HCT116 (cell line): Measurements from ENCODE around the gene S100A10. TPM values are rescaled to one million over a fixed set of nuclear protein-coding genes. Genes with fewer than 3 reads are reported as not detected.

Source experiments
- ATAC-seq: fragments of 200-7000 bp; cut with Tn5 transposase; 2 replicates; pipeline ENCODE4 v1.9.1; 2020; ENCODE audit warnings: mild to moderate bottlenecking, moderate library complexity
- BruUV-seq: library from RNA; stranded (reverse); fragments of 400-500 nt; replicated peaks from 2 replicates; lab custom pipeline; 2021; lab: Mats Ljungman, UMichigan
- CTCF ChIA-PET: fragments of 300-600 bp; sonication (Branson Sonifier 250); formaldehyde crosslinking; loops from one replicate; lab custom pipeline; 2021; ENCODE audit warnings: antibody characterized with exemption; lab: Charles Lee
- POLR2A ChIA-PET: fragments of 300-600, 350-600 bp; sonication (Branson Sonifier 250); formaldehyde crosslinking; loops from one replicate; lab custom pipeline; 2021; ENCODE audit warnings: antibody characterized with exemption; lab: Charles Lee
- RAD21 ChIA-PET, 2 experiments: fragments of 300-600 bp; sonication (Branson Sonifier 250); formaldehyde crosslinking; loops; one replicate each; lab custom pipeline; 2023; ENCODE audit warnings: low total read pairs in 2 of 2; ENCODE audit not compliant: uncharacterized antibody in 2 of 2, unreplicated experiment in 2 of 2, low non-redundant PET in 1 of 2; lab: Charles Lee
- DNase-seq: peaks from one replicate; pipeline ENCODE4 v3.0.0-alpha.2; 2010; ENCODE audit warnings: low read depth, low spot score
- H2AFZ ChIP-seq: fragments of 200-600 bp; shearing (Covaris generic), sonication (generic); 2 replicates; pipeline ENCODE4 v1.6.1; 2017; ENCODE audit warnings: low read depth, mixed run types, mixed read lengths, antibody characterized with exemption, low read length; ENCODE audit not compliant: poor library complexity, severe bottlenecking
- H3K27ac ChIP-seq: 2 replicates; pipeline ENCODE4 v1.5.1; 2012; ENCODE audit warnings: low read depth, low read length
- H3K27me3 ChIP-seq: fragments of 200-600 bp; sonication (generic); 2 replicates; pipeline ENCODE4 v1.6.1; 2016; ENCODE audit warnings: mixed run types, low read length, mixed read lengths; ENCODE audit not compliant: insufficient read depth
- H3K36me3 ChIP-seq, 2 experiments: fragments of 200-500 bp in 1 of 2; fragments of 200-600 bp in 1 of 2; sonication (Bioruptor generic) in 1 of 2; sonication (generic) in 1 of 2; 2 replicates each; pipeline versions ENCODE4 v1.5.1 to v1.6.1; 2014 to 2016; ENCODE audit warnings: low read length in 2 of 2, inconsistent platforms in 1 of 2, mixed read lengths in 1 of 2, mixed run types in 1 of 2; ENCODE audit not compliant: insufficient read depth in 2 of 2, control insufficient read depth in 1 of 2
- H3K4me1 ChIP-seq, 2 experiments: fragments of 200-600 bp in 1 of 2; sonication (generic) in 1 of 2; 2 replicates each; pipeline versions ENCODE4 v1.5.1 to v1.6.1; 2012 to 2017; ENCODE audit warnings: low read length in 2 of 2, inconsistent platforms in 1 of 2, mild to moderate bottlenecking in 1 of 2, mixed read lengths in 1 of 2, mixed run types in 1 of 2, moderate library complexity in 1 of 2; ENCODE audit not compliant: insufficient read depth in 2 of 2, control insufficient read depth in 1 of 2
- H3K4me2 ChIP-seq: fragments of 200-600 bp; sonication (generic); 2 replicates; pipeline ENCODE4 v1.6.1; 2017; ENCODE audit warnings: mixed run types, low read length, mixed read lengths
- H3K4me3 ChIP-seq, 2 experiments: fragments of 200-600 bp in 1 of 2; sonication (generic) in 1 of 2; replicated peaks in 1 of 2; 2 replicates each; pipeline ENCODE4 v1.5.1; 2011 to 2016; ENCODE audit warnings: low read length in 2 of 2, control low read depth in 1 of 2, low read depth in 1 of 2, mild to moderate bottlenecking in 1 of 2, mixed read lengths in 1 of 2, mixed run types in 1 of 2
- H3K79me2 ChIP-seq: fragments of 200-600 bp; sonication (generic); 2 replicates; pipeline ENCODE4 v1.6.1; 2017; ENCODE audit warnings: mild to moderate bottlenecking, mixed run types, low read length, moderate library complexity, mixed read lengths; ENCODE audit not compliant: insufficient read depth
- H3K9ac ChIP-seq: fragments of 200-600 bp; sonication (generic); 2 replicates; pipeline ENCODE4 v1.6.1; 2016; ENCODE audit warnings: low read length, mixed read lengths
- H3K9me2 ChIP-seq: fragments of 200-600 bp; sonication (generic), shearing (Covaris generic); 2 replicates; pipeline ENCODE4 v1.6.1; 2017; ENCODE audit warnings: mixed run types, mild to moderate bottlenecking, moderate library complexity; ENCODE audit not compliant: insufficient read depth
- H3K9me3 ChIP-seq, 2 experiments: fragments of 200-500 bp in 1 of 2; fragments of 200-600 bp in 1 of 2; sonication (Bioruptor generic) in 1 of 2; sonication (generic) in 1 of 2; 2 replicates each; pipeline ENCODE4 v1.6.1; 2014 to 2017; ENCODE audit warnings: low read length in 2 of 2, mixed read lengths in 2 of 2, inconsistent platforms in 1 of 2, low read depth in 1 of 2, mild to moderate bottlenecking in 1 of 2, mixed run types in 1 of 2, moderate library complexity in 1 of 2; ENCODE audit not compliant: control insufficient read depth in 1 of 2, insufficient read depth in 1 of 2
- H4K20me1 ChIP-seq: fragments of 200-600 bp; sonication (generic), shearing (Covaris generic); 2 replicates; pipeline ENCODE4 v1.6.1; 2017; ENCODE audit warnings: mixed run types, mild to moderate bottlenecking, moderate library complexity; ENCODE audit not compliant: insufficient read depth
- ATF3 ChIP-seq: IDR thresholded peaks from 2 replicates; pipeline ENCODE4 v1.6.1; 2012
- CBX3 ChIP-seq: IDR thresholded peaks from 2 replicates; pipeline ENCODE4 v1.6.1; 2012; ENCODE audit warnings: low read depth
- CEBPB ChIP-seq: IDR thresholded peaks from 2 replicates; pipeline ENCODE4 v1.6.1; 2012; ENCODE audit warnings: low read depth
- ELF1 ChIP-seq: IDR thresholded peaks from 2 replicates; pipeline ENCODE4 v1.6.1; 2012; ENCODE audit warnings: low read depth, borderline replicate concordance
- EZH2 ChIP-seq: fragments of 200-600 bp; sonication (generic); IDR thresholded peaks from 2 replicates; pipeline ENCODE4 v1.6.1; 2017; ENCODE audit warnings: antibody characterized with exemption, mixed run types
- EZH2phosphoT487 ChIP-seq: fragments of 200-600 bp; IDR thresholded peaks from 2 replicates; pipeline ENCODE4 v1.6.1; 2018; ENCODE audit warnings: antibody characterized with exemption, borderline replicate concordance
- FOSL1 ChIP-seq: IDR thresholded peaks from 2 replicates; pipeline ENCODE4 v1.6.1; 2012; ENCODE audit warnings: low read depth
- JUND ChIP-seq: IDR thresholded peaks from 2 replicates; pipeline ENCODE4 v1.6.1; 2012
- POLR2A ChIP-seq: IDR thresholded peaks from 2 replicates; pipeline ENCODE4 v1.7.0; 2011; ENCODE audit warnings: borderline replicate concordance; ENCODE audit not compliant: insufficient read depth, insufficient read length; ENCODE audit errors: extremely low read depth
- POLR2AphosphoS5 ChIP-seq: IDR thresholded peaks from 2 replicates; pipeline ENCODE4 v1.6.1; 2011; ENCODE audit warnings: mild to moderate bottlenecking, low read depth, low read length, moderate library complexity
- RAD21 ChIP-seq: IDR thresholded peaks from 2 replicates; pipeline ENCODE4 v1.6.1; 2012; ENCODE audit warnings: low read depth, mild to moderate bottlenecking
- SIN3A ChIP-seq: IDR thresholded peaks from 2 replicates; pipeline ENCODE4 v1.6.1; 2012; ENCODE audit warnings: low read depth
- SP1 ChIP-seq: IDR thresholded peaks from 2 replicates; pipeline ENCODE4 v1.6.1; 2012; ENCODE audit warnings: low read depth
- SRF ChIP-seq: IDR thresholded peaks from 2 replicates; pipeline ENCODE4 v1.6.1; 2012; ENCODE audit warnings: low read depth
- TCF7L2 ChIP-seq: IDR thresholded peaks from 2 replicates; pipeline ENCODE4 v1.7.0; 2011; ENCODE audit warnings: borderline replicate concordance, inconsistent platforms; ENCODE audit not compliant: insufficient read depth, insufficient read length; ENCODE audit errors: extremely low read depth
- YY1 ChIP-seq: IDR thresholded peaks from 2 replicates; pipeline ENCODE4 v1.6.1; 2011; ENCODE audit warnings: low read length, low read depth, moderate library complexity, mild to moderate bottlenecking; ENCODE audit not compliant: insufficient replicate concordance; ENCODE audit errors: extremely low read depth
- ZBTB33 ChIP-seq: IDR thresholded peaks from 2 replicates; pipeline ENCODE4 v1.6.1; 2011; ENCODE audit warnings: mild to moderate bottlenecking, low read length, moderate library complexity; ENCODE audit not compliant: insufficient replicate concordance; ENCODE audit errors: extremely low read depth
- ZNF274 ChIP-seq: fragments of 200-500 bp; sonication (Bioruptor generic); IDR thresholded peaks from 2 replicates; pipeline ENCODE4 v1.6.1; 2014; ENCODE audit warnings: mild to moderate bottlenecking, low read depth, low read length, inconsistent platforms
- intact Hi-C: fragments of 100-400 bp; cut with micrococcal nuclease; formaldehyde crosslinking; loops from 2 replicates; pipeline ENCODE4 v1.10.0; 2022
- total RNA-seq: library from RNA; stranded (reverse); gene quantifications from one replicate; pipeline ENCODE4 v1.2.1, GENCODE V29; 2021; ENCODE audit not compliant: unreplicated experiment

The S100A10 gene
- total RNA-seq, 1 experiment from 2014 or later: 340 TPM

- no peaks in the 10 kb centered on the region for H3K9me3 ChIP-seq
- ChIA-PET RAD21 (no interaction called here), CTCF (no interaction called here), POLR2A (no interaction called here)
- H2AFZ ChIP-seq: no peak overlapping the region
- no peak for ATAC-seq
- intact Hi-C loops: no loop called here
- H3K27me3 ChIP-seq: no peaks in the 10 kb centered on the region
- no TSS peak for BruUV-seq
- no peaks in the 10 kb centered on the region for H3K9me2 ChIP-seq
- H3K4me3 ChIP-seq: no peak overlapping the region
- no peak overlapping the region for H3K9ac ChIP-seq
- no peaks in the 10 kb centered on the region for H3K79me2 ChIP-seq
- H3K4me1 ChIP-seq: peaks cover 0 to 17% of the 10 kb centered on the region in 2 experiments; a peak in 1 of 4 replicates
- no peak overlapping the region for H3K4me2 ChIP-seq
- no peak overlapping the region for H3K27ac ChIP-seq
- TF ChIP-seq POLR2A (no peak), RAD21 (no peak), EZH2phosphoT487 (no peak), CBX3 (no peak), ELF1 (no peak), ATF3 (no peak), EZH2 (no peak), SP1 (no peak)
- H3K36me3 ChIP-seq: no peaks in the 10 kb centered on the region
- H4K20me1 ChIP-seq: no peaks in the 10 kb centered on the region
- no peak for DNase-seq
Measured at GRCh38 chr1:152021569-152021968, 27.9 kb upstream of the S100A10 start.

GRCh38 chr1:152020849-152021248, 27.2 kb upstream of the S100A10 start:
- RAD21 ChIA-PET: no interaction called here
- Histone ChIP-seq H3K9me3 (no peaks in the 10 kb centered on the region), H3K9me2 (no peaks in the 10 kb centered on the region), H3K36me3 (no peaks in the 10 kb centered on the region), H2AFZ (no peak overlapping the region), H3K27me3 (no peaks in the 10 kb centered on the region), H3K27ac (no peak overlapping the region), H3K4me2 (no peak overlapping the region), H3K4me1 (peaks cover 0 to 17% of the 10 kb centered on the region in 2 experiments; a peak in 1 of 4 replicates), H3K79me2 (no peaks in the 10 kb centered on the region), H3K4me3 (no peak overlapping the region), H4K20me1 (no peaks in the 10 kb centered on the region), H3K9ac (no peak overlapping the region)
- no peak for DNase-seq
- intact Hi-C loops: no loop called here
- CTCF ChIA-PET: no interaction called here
- POLR2A ChIA-PET: no interaction called here
- ATAC-seq: no peak
- no TSS peak for BruUV-seq
- TF ChIP-seq RAD21 (no peak), YY1 (no peak), POLR2AphosphoS5 (no peak), ZNF274 (no peak), EZH2 (no peak), SIN3A (no peak), FOSL1 (no peak), POLR2A (no peak), CEBPB (no peak), EZH2phosphoT487 (no peak), JUND (no peak), ATF3 (no peak), SRF (no peak), ZBTB33 (no peak), SP1 (no peak), TCF7L2 (no peak)
